Smooth muscle cell (in vitro differentiated cells): ENCODE measurements around the gene UTS2. TPM values are rescaled to one million over a fixed set of nuclear protein-coding genes. Genes with fewer than 3 reads are reported as not detected.

Source experiments
- DNase-seq: peaks from one replicate; lab custom pipeline; 2025; ENCODE audit not compliant: unreplicated experiment; lab: John Stamatoyannopoulos, UW
- H2AFZ ChIP-seq: fragments of 200-600 bp; sonication (generic); 2 replicates; pipeline ENCODE4 v1.6.0; 2016; ENCODE audit warnings: antibody characterized with exemption, low read depth, mild to moderate bottlenecking
- H3F3A ChIP-seq: fragments of 200-600 bp; sonication (generic); 2 replicates; pipeline ENCODE4 v1.6.0; 2017; ENCODE audit warnings: antibody characterized with exemption, low read depth
- H3K27ac ChIP-seq: fragments of 200-600 bp; sonication (generic); 2 replicates; pipeline ENCODE4 v1.5.1; 2016; ENCODE audit warnings: low read depth, mild to moderate bottlenecking
- H3K27me3 ChIP-seq: fragments of 200-600 bp; sonication (generic); 2 replicates; pipeline ENCODE4 v1.6.1; 2016; ENCODE audit warnings: low read depth, mild to moderate bottlenecking
- H3K36me3 ChIP-seq: fragments of 200-600 bp; sonication (generic); 2 replicates; pipeline ENCODE4 v1.5.1; 2016; ENCODE audit warnings: low read depth
- H3K4me1 ChIP-seq: fragments of 200-600 bp; sonication (generic); 2 replicates; pipeline ENCODE4 v1.5.1; 2016; ENCODE audit warnings: low read depth
- H3K4me2 ChIP-seq: fragments of 200-600 bp; sonication (generic); 2 replicates; pipeline ENCODE4 v1.6.0; 2016; ENCODE audit warnings: mild to moderate bottlenecking
- H3K4me3 ChIP-seq: fragments of 200-600 bp; sonication (generic); 2 replicates; pipeline ENCODE4 v1.5.1; 2016; ENCODE audit warnings: mild to moderate bottlenecking
- H3K79me2 ChIP-seq: fragments of 200-600 bp; sonication (generic); 2 replicates; pipeline ENCODE4 v1.6.0; 2016; ENCODE audit warnings: low read depth, mild to moderate bottlenecking
- H3K9ac ChIP-seq: fragments of 200-600 bp; sonication (generic); 2 replicates; pipeline ENCODE4 v1.6.0; 2016; ENCODE audit warnings: low read depth
- H3K9me3 ChIP-seq: fragments of 200-600 bp; sonication (generic); replicated peaks from 2 replicates; pipeline ENCODE4 v1.5.1; 2016; ENCODE audit warnings: low read depth
- H4K20me1 ChIP-seq: fragments of 200-600 bp; sonication (generic); 2 replicates; pipeline ENCODE4 v1.6.0; 2016; ENCODE audit warnings: low read depth
- WGBS: methylation state at CpG from one replicate; pipeline ENCODE4 v1.1.7; 2016; ENCODE audit warnings: low lambda C conversion rate; 5-methylcytosine and 5-hydroxymethylcytosine counted together
- polyA plus RNA-seq: library from polyadenylated mRNA; unstranded; fragments of >200 nt; fragmentation: Nextera tagmentation; extraction: Ambion mirVana; gene quantifications from 2 replicates; pipeline ENCODE4 v1.2.1, GENCODE V29; 2016
- total RNA-seq: library from RNA; depleted of rRNA; stranded (reverse); fragments of >200 nt; gene quantifications from 2 replicates; pipeline ENCODE4 v1.2.3, GENCODE V29; 2014
- TF ChIP-seq, protein P1 (sequence below): fragments of 200-600 bp; sonication (generic); IDR thresholded peaks from 2 replicates; pipeline ENCODE4 v1.5.1; 2017; ENCODE audit warnings: borderline replicate concordance, mild to moderate bottlenecking, antibody characterized with exemption; ENCODE audit not compliant: insufficient read depth, poor library complexity, severe bottlenecking

Gene UTS2
- total and polyA plus RNA-seq, 2 experiments from 2014 or later: not detected

DNA sequence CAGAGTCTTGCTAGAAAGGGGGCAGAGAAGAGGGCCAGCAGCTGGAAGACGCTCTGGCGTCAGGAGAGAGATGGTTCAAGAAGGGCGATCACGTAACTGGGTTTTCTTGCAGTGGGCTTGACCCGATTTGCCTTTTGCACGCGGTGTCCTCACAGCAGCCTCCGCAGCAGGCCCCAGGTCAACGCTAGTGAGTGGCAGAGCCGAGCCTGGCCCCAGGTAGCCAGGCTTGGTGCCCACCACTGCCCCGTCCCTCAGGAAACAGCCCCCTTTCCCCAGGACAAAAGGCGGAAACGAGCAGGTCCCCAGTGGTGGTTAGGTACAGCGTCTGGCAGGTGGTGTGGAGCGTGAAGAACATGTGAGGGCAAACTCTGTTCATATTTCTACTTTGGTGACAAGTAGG lies 8.6 kb upstream of the UTS2 start:
- Histone ChIP-seq H3K27me3 (no peaks in the 10 kb centered on the region), H3K79me2 (no peaks in the 10 kb centered on the region), H3K9ac (no peak overlapping the region), H3F3A (no peaks in the 10 kb centered on the region), H3K4me1 (no peaks in the 10 kb centered on the region), H3K36me3 (no peaks in the 10 kb centered on the region), H3K9me3 (no peaks in the 10 kb centered on the region), H3K4me2 (no peak overlapping the region), H3K27ac (no peak overlapping the region), H3K4me3 (no peak overlapping the region), H2AFZ (no peak overlapping the region), H4K20me1 (no peaks in the 10 kb centered on the region)
- 94% methylated on average over 15 of the region's 15 CpGs for WGBS
- TF ChIP-seq, protein P1, sequence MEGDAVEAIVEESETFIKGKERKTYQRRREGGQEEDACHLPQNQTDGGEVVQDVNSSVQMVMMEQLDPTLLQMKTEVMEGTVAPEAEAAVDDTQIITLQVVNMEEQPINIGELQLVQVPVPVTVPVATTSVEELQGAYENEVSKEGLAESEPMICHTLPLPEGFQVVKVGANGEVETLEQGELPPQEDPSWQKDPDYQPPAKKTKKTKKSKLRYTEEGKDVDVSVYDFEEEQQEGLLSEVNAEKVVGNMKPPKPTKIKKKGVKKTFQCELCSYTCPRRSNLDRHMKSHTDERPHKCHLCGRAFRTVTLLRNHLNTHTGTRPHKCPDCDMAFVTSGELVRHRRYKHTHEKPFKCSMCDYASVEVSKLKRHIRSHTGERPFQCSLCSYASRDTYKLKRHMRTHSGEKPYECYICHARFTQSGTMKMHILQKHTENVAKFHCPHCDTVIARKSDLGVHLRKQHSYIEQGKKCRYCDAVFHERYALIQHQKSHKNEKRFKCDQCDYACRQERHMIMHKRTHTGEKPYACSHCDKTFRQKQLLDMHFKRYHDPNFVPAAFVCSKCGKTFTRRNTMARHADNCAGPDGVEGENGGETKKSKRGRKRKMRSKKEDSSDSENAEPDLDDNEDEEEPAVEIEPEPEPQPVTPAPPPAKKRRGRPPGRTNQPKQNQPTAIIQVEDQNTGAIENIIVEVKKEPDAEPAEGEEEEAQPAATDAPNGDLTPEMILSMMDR: no peak
- DNase-seq: no peak

- Histone ChIP-seq H3K36me3 (no peaks in the 10 kb centered on the region), H3K9ac (no peak overlapping the region), H3K4me2 (no peak overlapping the region), H4K20me1 (no peaks in the 10 kb centered on the region), H3K4me1 (no peaks in the 10 kb centered on the region), H3K27me3 (no peaks in the 10 kb centered on the region), H3K4me3 (no peak overlapping the region), H3F3A (no peaks in the 10 kb centered on the region), H3K79me2 (no peaks in the 10 kb centered on the region), H3K9me3 (no peaks in the 10 kb centered on the region), H3K27ac (no peak overlapping the region), H2AFZ (no peak overlapping the region)
- TF ChIP-seq, protein P1: no peak
- WGBS: 93% methylated on average over 9 of the region's 9 CpGs
- no peak for DNase-seq
These were observed 7.3 kb upstream of the UTS2 start for GRCh38 chr1:7860130-7860529.

DNA sequence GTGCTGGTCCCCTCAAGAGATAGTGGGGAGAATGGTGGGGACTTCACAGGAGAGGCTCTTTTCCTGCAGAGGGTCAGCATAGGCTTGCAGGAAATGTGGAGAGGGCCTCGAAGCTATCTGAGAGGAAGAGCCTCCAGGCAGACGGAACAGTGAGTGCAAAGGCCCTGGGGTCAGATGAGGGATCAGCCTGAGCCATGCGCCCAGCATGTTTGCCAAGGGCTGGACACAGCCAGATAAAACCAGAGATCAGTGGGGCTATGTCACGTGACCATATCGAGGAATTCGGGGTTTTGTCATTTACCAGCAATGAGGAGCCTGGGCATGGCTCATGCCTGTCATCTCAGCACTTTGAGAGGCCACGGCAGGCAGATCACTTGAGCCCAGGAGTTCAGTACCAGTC lies 6.5 kb upstream of the UTS2 start:
- no peak overlapping the region for H3K9ac ChIP-seq
- no peaks in the 10 kb centered on the region for H3K27me3 ChIP-seq
- H3K36me3 ChIP-seq: no peaks in the 10 kb centered on the region
- TF ChIP-seq, protein P1: no peak
- H3K79me2 ChIP-seq: no peaks in the 10 kb centered on the region
- H3K4me3 ChIP-seq: no peak overlapping the region
- no peak overlapping the region for H2AFZ ChIP-seq
- no peaks in the 10 kb centered on the region for H3K4me1 ChIP-seq
- no peak overlapping the region for H3K4me2 ChIP-seq
- H3K27ac ChIP-seq: no peak overlapping the region
- H4K20me1 ChIP-seq: no peaks in the 10 kb centered on the region
- DNase-seq: no peak
- no peaks in the 10 kb centered on the region for H3K9me3 ChIP-seq
- H3F3A ChIP-seq: no peaks in the 10 kb centered on the region
- 91% methylated on average over 7 of the region's 7 CpGs for WGBS

DNA sequence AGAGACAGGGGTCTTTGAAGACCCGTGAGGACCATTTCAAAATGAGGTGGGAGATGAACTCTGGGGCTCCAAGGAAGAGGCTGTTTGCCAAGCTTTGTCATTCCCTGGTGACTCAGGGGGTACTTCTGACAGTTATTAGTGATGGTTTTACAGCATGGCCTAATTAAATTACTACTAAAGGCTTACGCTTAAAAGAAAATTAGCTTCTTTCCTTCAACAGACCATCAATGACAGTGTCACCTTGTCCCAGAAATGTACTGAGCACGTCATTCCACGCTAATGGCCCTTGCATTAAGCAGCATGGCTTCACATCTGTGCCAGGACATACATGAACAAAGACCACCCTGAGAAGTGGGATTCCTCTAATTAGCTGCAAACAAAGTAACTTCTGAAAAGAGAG lies 5.1 kb upstream of the UTS2 start:
- no peaks in the 10 kb centered on the region for H3K4me1 ChIP-seq
- no peaks in the 10 kb centered on the region for H3K36me3 ChIP-seq
- H3F3A ChIP-seq: no peaks in the 10 kb centered on the region
- no peak overlapping the region for H3K4me3 ChIP-seq
- no peak overlapping the region for H3K9ac ChIP-seq
- H3K79me2 ChIP-seq: no peaks in the 10 kb centered on the region
- DNase-seq: no peak
- TF ChIP-seq, protein P1: no peak
- no peaks in the 10 kb centered on the region for H3K9me3 ChIP-seq
- H3K4me2 ChIP-seq: no peak overlapping the region
- WGBS: 69% methylated on average over 4 of the region's 4 CpGs
- H2AFZ ChIP-seq: no peak overlapping the region
- no peaks in the 10 kb centered on the region for H4K20me1 ChIP-seq
- H3K27ac ChIP-seq: no peak overlapping the region
- no peaks in the 10 kb centered on the region for H3K27me3 ChIP-seq
